MCF 10A (cell line): ENCODE results near the gene PRPF8. TPM values are rescaled to one million over a fixed set of nuclear protein-coding genes. Genes with fewer than 3 reads are reported as not detected.

Source experiments
- BruUV-seq: library from RNA; stranded (reverse); fragments of 400-500 nt; replicated peaks from 2 replicates; lab custom pipeline; 2021; lab: Mats Ljungman, UMichigan
- CTCF ChIA-PET: fragments of 300-600 bp; sonication (Branson Sonifier 250); formaldehyde crosslinking; extraction: SDS; loops from one replicate; lab custom pipeline; 2021; ENCODE audit warnings: antibody characterized with exemption, inconsistent platforms; lab: Yijun Ruan, JAX
- POLR2A ChIA-PET: fragments of 300-600, 350-650 bp; sonication (Branson Sonifier 250); formaldehyde crosslinking; extraction: SDS; loops from one replicate; lab custom pipeline; 2020; ENCODE audit warnings: antibody characterized with exemption, inconsistent platforms; lab: Yijun Ruan, JAX
- DNase-seq: peaks from one replicate; pipeline ENCODE4 v3.0.0-alpha.2; 2018; ENCODE audit not compliant: unreplicated experiment
- H3K27ac Mint-ChIP-seq: one replicate; pipeline ENCODE4 v1.8.0; 2022; ENCODE audit warnings: mild to moderate bottlenecking, low read depth, mixed read lengths; ENCODE audit not compliant: unreplicated experiment
- H3K27me3 Mint-ChIP-seq: one replicate; pipeline ENCODE4 v1.8.0; 2022; ENCODE audit warnings: mixed read lengths; ENCODE audit not compliant: insufficient read depth, unreplicated experiment
- H3K36me3 Mint-ChIP-seq: one replicate; pipeline ENCODE4 v1.8.0; 2022; ENCODE audit warnings: mild to moderate bottlenecking, moderate library complexity, mixed read lengths; ENCODE audit not compliant: insufficient read depth, unreplicated experiment
- H3K4me1 Mint-ChIP-seq: one replicate; pipeline ENCODE4 v1.8.0; 2022; ENCODE audit warnings: mixed read lengths; ENCODE audit not compliant: insufficient read depth, unreplicated experiment
- H3K4me3 Mint-ChIP-seq: one replicate; pipeline ENCODE4 v1.8.0; 2022; ENCODE audit warnings: mild to moderate bottlenecking, moderate library complexity, mixed read lengths; ENCODE audit not compliant: unreplicated experiment
- H3K9me3 Mint-ChIP-seq: one replicate; pipeline ENCODE4 v1.8.0; 2022; ENCODE audit warnings: mixed read lengths; ENCODE audit not compliant: unreplicated experiment
- intact Hi-C: fragments of 100-400 bp; cut with micrococcal nuclease; formaldehyde crosslinking; loops from 2 replicates; pipeline ENCODE4 v1.14.1; 2022
- total RNA-seq: library from RNA; stranded (reverse); gene quantifications from 2 replicates; pipeline ENCODE4 v1.2.3, GENCODE V29; 2022
- TF ChIP-seq, protein P1 (sequence below): fragments of 200-600 bp; IDR thresholded peaks from one replicate; pipeline ENCODE4 v1.8.0; 2022; ENCODE audit warnings: antibody characterized with exemption, mild to moderate bottlenecking; ENCODE audit not compliant: unreplicated experiment

PRPF8 gene
- total RNA-seq, 1 experiment from 2014 or later, result 261 TPM

DNA sequence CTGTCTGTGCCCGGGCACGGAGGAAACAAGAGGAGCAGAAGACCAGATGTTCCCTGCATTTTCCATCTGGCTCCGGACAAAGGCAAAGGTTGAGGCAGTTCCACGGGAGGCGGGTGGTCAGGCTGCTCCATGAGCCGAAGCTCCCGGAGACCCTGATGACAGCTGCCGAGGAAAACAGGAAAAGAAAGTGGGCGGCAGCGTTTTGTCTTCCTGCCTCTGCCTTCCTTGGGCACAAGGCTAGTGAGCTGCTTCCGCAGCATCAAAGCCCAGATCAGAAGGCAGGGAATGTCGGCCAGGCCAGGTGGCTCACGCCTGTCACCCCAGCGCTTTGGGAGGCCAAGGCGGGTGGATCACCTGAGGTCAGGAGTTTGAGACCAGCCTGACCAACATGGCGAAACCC is 72.3 kb downstream of the PRPF8 start:
- no peak overlapping the region for H3K27ac Mint-ChIP-seq
- POLR2A ChIA-PET, result no interaction called here
- intact Hi-C loops, result no loop called here
- H3K27me3 Mint-ChIP-seq, result no peaks in the 10 kb centered on the region
- BruUV-seq, result no TSS peak
- TF ChIP-seq, protein P1, sequence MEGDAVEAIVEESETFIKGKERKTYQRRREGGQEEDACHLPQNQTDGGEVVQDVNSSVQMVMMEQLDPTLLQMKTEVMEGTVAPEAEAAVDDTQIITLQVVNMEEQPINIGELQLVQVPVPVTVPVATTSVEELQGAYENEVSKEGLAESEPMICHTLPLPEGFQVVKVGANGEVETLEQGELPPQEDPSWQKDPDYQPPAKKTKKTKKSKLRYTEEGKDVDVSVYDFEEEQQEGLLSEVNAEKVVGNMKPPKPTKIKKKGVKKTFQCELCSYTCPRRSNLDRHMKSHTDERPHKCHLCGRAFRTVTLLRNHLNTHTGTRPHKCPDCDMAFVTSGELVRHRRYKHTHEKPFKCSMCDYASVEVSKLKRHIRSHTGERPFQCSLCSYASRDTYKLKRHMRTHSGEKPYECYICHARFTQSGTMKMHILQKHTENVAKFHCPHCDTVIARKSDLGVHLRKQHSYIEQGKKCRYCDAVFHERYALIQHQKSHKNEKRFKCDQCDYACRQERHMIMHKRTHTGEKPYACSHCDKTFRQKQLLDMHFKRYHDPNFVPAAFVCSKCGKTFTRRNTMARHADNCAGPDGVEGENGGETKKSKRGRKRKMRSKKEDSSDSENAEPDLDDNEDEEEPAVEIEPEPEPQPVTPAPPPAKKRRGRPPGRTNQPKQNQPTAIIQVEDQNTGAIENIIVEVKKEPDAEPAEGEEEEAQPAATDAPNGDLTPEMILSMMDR, result no peak
- no peaks in the 10 kb centered on the region for H3K9me3 Mint-ChIP-seq
- H3K4me3 Mint-ChIP-seq, result no peak overlapping the region
- H3K36me3 Mint-ChIP-seq, result no peaks in the 10 kb centered on the region
- CTCF ChIA-PET, result no interaction called here
- H3K4me1 Mint-ChIP-seq, result no peaks in the 10 kb centered on the region
- DNase-seq, result no peak

DNA sequence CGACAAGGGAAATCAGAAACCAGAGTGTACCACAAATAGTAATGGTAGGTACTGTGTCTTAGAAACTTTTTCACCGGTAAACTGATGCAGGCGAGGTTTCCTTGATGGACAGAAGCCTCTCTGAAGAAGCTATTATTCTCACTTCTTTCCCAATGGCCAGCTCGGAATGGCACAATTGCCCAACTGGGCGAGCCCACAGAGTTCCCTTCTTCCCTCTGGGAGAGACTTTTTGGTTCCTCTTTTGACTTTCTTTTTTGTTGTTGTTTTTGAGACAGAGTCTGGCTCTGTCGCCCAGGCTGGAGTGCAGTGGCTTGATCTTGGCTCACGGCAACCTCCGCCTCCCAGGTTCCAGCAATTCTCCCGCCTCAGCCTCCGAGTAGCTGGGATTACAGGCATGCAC is 73.0 kb downstream of the PRPF8 start:
- Mint-ChIP-seq H3K9me3 (no peaks in the 10 kb centered on the region), H3K4me1 (no peaks in the 10 kb centered on the region), H3K4me3 (no peak overlapping the region), H3K27ac (no peak overlapping the region), H3K36me3 (no peaks in the 10 kb centered on the region), H3K27me3 (no peaks in the 10 kb centered on the region)
- POLR2A ChIA-PET, result interaction anchor here (1.0 kb wide), 1 partner anchor 14 kb away, joined by 3 read pairs; no protein-coding TSS in a partner anchor
- CTCF ChIA-PET, result interaction anchor here (0.6 kb wide), 1 partner anchor 38 kb away, joined by 3 read pairs; no protein-coding TSS in a partner anchor
- intact Hi-C loops, result no loop called here
- DNase-seq, result no peak
- TF ChIP-seq, protein P1, result no peak
- no TSS peak for BruUV-seq

DNA sequence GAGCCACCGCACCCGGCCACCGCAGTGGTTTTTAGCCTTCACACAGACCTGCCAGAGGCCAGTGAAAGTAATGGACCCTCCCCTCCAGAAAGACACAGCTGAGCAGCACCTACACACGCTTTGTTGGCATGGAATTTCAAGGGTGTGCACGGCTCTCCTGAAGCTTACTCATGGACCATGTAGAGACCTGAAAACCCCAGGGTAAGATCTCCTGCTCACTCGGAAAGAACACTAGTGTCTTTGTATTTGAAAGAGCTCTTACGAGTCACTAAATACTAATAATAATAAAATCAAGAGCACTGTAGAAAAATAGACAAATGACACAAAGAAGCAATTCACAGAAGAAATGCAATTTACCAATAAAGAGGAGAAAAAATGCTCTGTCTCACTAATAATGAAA is 76.0 kb downstream of the PRPF8 start:
- POLR2A ChIA-PET, result interaction anchor here (0.8 to 1.0 kb wide), 2 partner anchors 10 to 18 kb away, joined by 3 read pairs; no protein-coding TSS in a partner anchor
- no TSS peak for BruUV-seq
- H3K36me3 Mint-ChIP-seq, result no peaks in the 10 kb centered on the region
- H3K4me3 Mint-ChIP-seq, result no peak overlapping the region
- H3K27me3 Mint-ChIP-seq, result no peaks in the 10 kb centered on the region
- TF ChIP-seq, protein P1, result no peak
- no peak overlapping the region for H3K27ac Mint-ChIP-seq
- DNase-seq, result no peak
- H3K4me1 Mint-ChIP-seq, result no peaks in the 10 kb centered on the region
- H3K9me3 Mint-ChIP-seq, result no peaks in the 10 kb centered on the region
- CTCF ChIA-PET, result interaction anchor here (0.6 kb wide), 1 partner anchor 451 kb away, joined by 3 read pairs; no protein-coding TSS in a partner anchor
- intact Hi-C loops, result no loop called here

DNA sequence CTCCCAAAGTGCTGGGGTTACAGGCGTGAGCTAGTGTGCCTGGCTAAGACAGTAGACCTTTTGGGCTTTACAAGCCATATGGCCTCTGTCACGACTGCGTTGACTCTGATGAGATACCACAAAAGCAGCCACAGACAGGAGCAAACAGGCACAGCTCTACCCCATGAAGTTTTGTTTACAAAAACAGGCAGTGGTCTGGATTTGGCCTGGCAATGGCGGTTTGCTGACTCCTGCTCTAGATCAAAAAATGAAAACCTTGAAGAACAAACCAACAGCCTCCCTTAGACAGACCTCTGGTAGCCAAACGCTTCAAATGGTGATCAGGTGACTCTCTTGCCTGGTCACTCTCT is 76.7 kb downstream of the PRPF8 start:
- ChIA-PET POLR2A (interaction anchor here (0.6 kb wide), 1 partner anchor 151 kb away, joined by 3 read pairs; no protein-coding TSS in a partner anchor), CTCF (interaction anchor here (0.6 kb wide), 2 partner anchors 32 to 95 kb away, joined by 3 read pairs; no protein-coding TSS in a partner anchor)
- H3K4me1 Mint-ChIP-seq, result no peaks in the 10 kb centered on the region
- DNase-seq, result no peak
- no TSS peak for BruUV-seq
- H3K9me3 Mint-ChIP-seq, result no peaks in the 10 kb centered on the region
- TF ChIP-seq, protein P1, result no peak
- intact Hi-C loops, result no loop called here
- no peaks in the 10 kb centered on the region for H3K36me3 Mint-ChIP-seq
- no peak overlapping the region for H3K4me3 Mint-ChIP-seq
- no peak overlapping the region for H3K27ac Mint-ChIP-seq
- no peaks in the 10 kb centered on the region for H3K27me3 Mint-ChIP-seq
